Right hindlimb (tissue), 1 donor: ENCODE measurements around the gene NOL8.

Experiments
- DNase-seq: peaks from one replicate; pipeline ENCODE4 v3.0.0-alpha.2; 2018

NOL8 gene

GRCh38 chr9:92263131-92263530 lies 62.0 kb downstream of the NOL8 start:
- no peak for DNase-seq

- no peak for DNase-seq
Measured at GRCh38 chr9:92257327-92257726, 67.8 kb downstream of the NOL8 start.

GRCh38 chr9:92254381-92255337 lies 70.5 kb downstream of the NOL8 start:
- no peak for DNase-seq

GRCh38 chr9:92253656-92254055 lies 71.5 kb downstream of the NOL8 start:
- DNase-seq, result no peak

GRCh38 chr9:92247981-92248380 lies 77.2 kb downstream of the NOL8 start:
- no peak for DNase-seq
